AG04449 (cell line): ENCODE data around the gene NFKB2.

ENCODE experiments used
- CTCF ChIA-PET: fragments of 350-600 bp; formaldehyde crosslinking; extraction: SDS; loops from one replicate; lab custom pipeline; 2021; ENCODE audit warnings: antibody characterized with exemption; lab: Yijun Ruan, JAX
- POLR2A ChIA-PET: fragments of 400-600, 350-600 bp; formaldehyde crosslinking; extraction: SDS; loops from one replicate; lab custom pipeline; 2020; ENCODE audit warnings: antibody characterized with exemption, inconsistent platforms; lab: Yijun Ruan, JAX
- DNase-seq: peaks from one replicate; pipeline ENCODE4 v3.0.0-alpha.2; 2010; ENCODE audit warnings: low read depth, low spot score
- H3K4me3 ChIP-seq: 2 replicates; pipeline ENCODE4 v1.5.1; 2011; ENCODE audit warnings: low read depth, mild to moderate bottlenecking, control low read depth, low read length
- CTCF ChIP-seq: IDR thresholded peaks from one replicate; pipeline ENCODE4 v1.5.1; 2011; ENCODE audit warnings: mild to moderate bottlenecking, moderate library complexity, low read length, control low read depth, inconsistent platforms; ENCODE audit not compliant: insufficient read depth; ENCODE audit errors: missing control alignments

The NFKB2 gene

GRCh38 chr10:102404361-102405107 is 9.0 kb downstream of the NFKB2 start:
- POLR2A ChIA-PET: interaction anchor here (1.2 to 1.4 kb wide), 2 partner anchors 17 to 19 kb away, joined by 3 to 5 read pairs; partner anchors contain the start of gene FBXL15
- CTCF ChIA-PET: interaction anchor here (0.5 to 16.2 kb wide), 17 partner anchors 7 to 235 kb away, joined by 3 to 407 read pairs (median 6); partner anchors contain the start of genes ELOVL3, FBXL15 and NFKB2
- TF ChIP-seq CTCF: no peak
- no peak for DNase-seq
- H3K4me3 ChIP-seq: no peak overlapping the region

- no peak for TF ChIP-seq CTCF
- no peak overlapping the region for H3K4me3 ChIP-seq
- no peak for DNase-seq
- ChIA-PET POLR2A (interaction anchor here (1.2 to 1.4 kb wide), 2 partner anchors 16 to 19 kb away, joined by 3 to 5 read pairs; partner anchors contain the start of gene FBXL15), CTCF (interaction anchor here (0.9 to 16.2 kb wide), 12 partner anchors 9 to 236 kb away, joined by 3 to 407 read pairs (median 6); partner anchors contain the start of genes ELOVL3 and NFKB2)
Measured at GRCh38 chr10:102405108-102405571, 9.6 kb downstream of the NFKB2 start.

GRCh38 chr10:102405632-102406031 is 10.1 kb downstream of the NFKB2 start:
- ChIA-PET CTCF (interaction anchor here (0.7 to 16.2 kb wide), 9 partner anchors 8 to 236 kb away, joined by 4 to 407 read pairs (median 8); partner anchors contain the start of genes ELOVL3, FBXL15 and NFKB2), POLR2A (interaction anchor here (1.2 kb wide), 1 partner anchor 15 kb away, joined by 5 read pairs; the partner anchor contains the start of gene FBXL15)

GRCh38 chr10:102406815-102407214 is 11.3 kb downstream of the NFKB2 start:
- H3K4me3 ChIP-seq: no peak overlapping the region
- TF ChIP-seq CTCF: no peak
- POLR2A ChIA-PET: interaction anchor here (0.7 to 1.1 kb wide), 2 partner anchors 14 to 250 kb away, joined by 3 to 4 read pairs; partner anchors contain the start of gene FBXL15
- DNase-seq: no peak
- CTCF ChIA-PET: interaction anchor here (2.3 to 16.2 kb wide), 4 partner anchors 9 to 238 kb away, joined by 8 to 407 read pairs (median 8); partner anchors contain the start of gene ELOVL3

More at GRCh38 chr10:102405632-102406031, 10.1 kb downstream of the NFKB2 start:
- DNase-seq: no peak
- H3K4me3 ChIP-seq: no peak overlapping the region
- TF ChIP-seq CTCF: no peak

GRCh38 chr10:102407425-102408130 is 12.1 kb downstream of the NFKB2 start:
- no peak for DNase-seq
- CTCF ChIA-PET: interaction anchor here (1.5 to 16.2 kb wide), 4 partner anchors 8 to 238 kb away, joined by 6 to 407 read pairs (median 8); partner anchors contain the start of gene ELOVL3
- no peak overlapping the region for H3K4me3 ChIP-seq
- no peak for TF ChIP-seq CTCF
- POLR2A ChIA-PET: interaction anchor here (0.7 kb wide), 1 partner anchor 25 kb away, joined by 4 read pairs; the partner anchor contains the start of gene CUEDC2
